ENCODE results near the gene FKBP4. TPM values are rescaled to one million over a fixed set of nuclear protein-coding genes. Genes with fewer than 3 reads are reported as not detected.

Gene FKBP4
- total and polyA plus RNA-seq, 2 experiments from 2014 or later = 126 to 223 TPM

GRCh38 chr12:2792671-2793500 is 1.9 kb upstream of the FKBP4 start:
- peaks cover 15% of the 10 kb centered on the region for H3K36me3 ChIP-seq (ENCODE audit: insufficient read depth)
- Mint-ChIP-seq H3K4me3 (peak overlapping the region; percentile 77), H3K9me3 (peaks cover 5% of the 10 kb centered on the region; the same call in 1 of the 3 replicates), H3K4me1 (peaks cover 32% of the 10 kb centered on the region), H3K27ac (no peak overlapping the region), H3K36me3 (ENCODE audit: low read depth) (peaks cover 20% of the 10 kb centered on the region), H3K27me3 (ENCODE audit: insufficient read depth, low read depth, poor library complexity) (peaks cover 22% of the 10 kb centered on the region)
- no peak overlapping the region for H2AFZ ChIP-seq
- H3K27ac ChIP-seq (ENCODE audit: low read depth) = no peak overlapping the region
- H3K4me1 ChIP-seq (ENCODE audit: insufficient read depth) = peaks cover 24% of the 10 kb centered on the region
- no peak overlapping the region for H3K4me2 ChIP-seq
- no peak for DNase-seq (ENCODE audit: low spot score)
- H3K27me3 ChIP-seq (ENCODE audit: insufficient read depth) = no peaks in the 10 kb centered on the region
- H3F3A ChIP-seq (replicated peaks; ENCODE audit: low read depth) = peaks cover 20% of the 10 kb centered on the region
- no peaks in the 10 kb centered on the region for H3K9me2 ChIP-seq (ENCODE audit: insufficient read depth)
- no peak for TF ChIP-seq POLR2AphosphoS5 (IDR thresholded peaks at IDR 0.05; ENCODE audit: low read depth)
- TF ChIP-seq REST (IDR thresholded peaks at IDR 0.05; ENCODE audit: unreplicated experiment) = no peak
- TF ChIP-seq ZNF114 (CRISPR knock-in tag; IDR thresholded peaks at IDR 0.05) = no peak
- TF ChIP-seq EZH2 (IDR thresholded peaks at IDR 0.05; ENCODE audit: low read depth, unreplicated experiment) = no peak
- TF ChIP-seq EZH2phosphoT487 (IDR thresholded peaks at IDR 0.05; ENCODE audit: unreplicated experiment) = no peak
- TF ChIP-seq JUNB (IDR thresholded peaks at IDR 0.05; ENCODE audit: unreplicated experiment) = no peak
- no peak for TF ChIP-seq ETS1 (IDR thresholded peaks at IDR 0.05)
- no peak for TF ChIP-seq STAT1 (IDR thresholded peaks at IDR 0.05; ENCODE audit: unreplicated experiment)
- no peak for TF ChIP-seq NANOG (IDR thresholded peaks at IDR 0.05; ENCODE audit: borderline replicate concordance)
- no peak for TF ChIP-seq CREB1 (CRISPR knock-in tag; IDR thresholded peaks at IDR 0.05; ENCODE audit: low read depth)
- TF ChIP-seq ZNF331 (CRISPR knock-in tag; IDR thresholded peaks at IDR 0.05; ENCODE audit: low read depth) = no peak
- TF ChIP-seq CTCF (conservative IDR thresholded peaks at IDR 0.05; ENCODE audit: low read depth in 2 of 2) = no peak
- TF ChIP-seq ZNF462 (CRISPR knock-in tag; IDR thresholded peaks at IDR 0.05) = no peak
- H3K79me2 ChIP-seq (replicated peaks; ENCODE audit: insufficient read depth) = peaks cover 23% of the 10 kb centered on the region
- ATAC-seq = no peak
- peaks cover 17% of the 10 kb centered on the region for H4K20me1 ChIP-seq (replicated peaks; ENCODE audit: insufficient read depth)
- H3K4me3 ChIP-seq = peak overlapping the region; percentile 91; the same call in 1 of the 2 replicates

Data from GM23338 (cell line).